Body of pancreas (tissue), 4 donors: ENCODE data around the gene DOK3.

ENCODE experiments used
- CTCF ChIP-seq, 7 experiments: fragments of 450-650 bp in 4 of 7; fragments of 200-600 bp in 3 of 7; sonication (generic) in 3 of 7; IDR thresholded peaks; one replicate each; pipeline ENCODE4 v1.5.1; 2016 to 2019; ENCODE audit warnings: antibody characterized with exemption in 7 of 7
- POLR2A ChIP-seq, 3 donors: fragments of 450-650 bp; IDR thresholded peaks; one replicate each; pipeline ENCODE4 v1.6.1; 2016; ENCODE audit warnings: antibody characterized with exemption in 3 of 3, mild to moderate bottlenecking in 2 of 3

- TF ChIP-seq CTCF (IDR thresholded peaks at IDR 0.05), result no peak
- no peak for TF ChIP-seq POLR2A (IDR thresholded peaks at IDR 0.05)
Measured at GRCh38 chr5:177466861-177467260, 42.8 kb downstream of the DOK3 start.
